ENCODE measurements around the gene WDR18. TPM values are rescaled to one million over a fixed set of nuclear protein-coding genes. Genes with fewer than 3 reads are reported as not detected.

Gene WDR18
- total and polyA plus RNA-seq, 2 of the 8 experiments (the other 6 are each of a cell fraction or from before 2014, with no cell fraction given), result 87.7 to 177 TPM

GRCh38 chr19:1017906-1018305 lies 33.8 kb downstream of the WDR18 start:
- Histone ChIP-seq H3K9me3 (ENCODE audit: insufficient read depth in 2 of 2, low read depth in 1 of 2, low read length in 1 of 2) (no peaks in the 10 kb centered on the region), H3K14ac (ENCODE audit: insufficient read length) (no peak overlapping the region), H3K79me1 (ENCODE audit: low read depth, low read length) (peaks cover 24% of the 10 kb centered on the region), H2BK120ac (replicated peaks; ENCODE audit: low read depth, low read length) (no peak overlapping the region), H3K9ac (replicated peaks in 1 of 4; ENCODE audit: extremely low read depth in 1 of 4, low read depth in 3 of 4, low read length in 3 of 4) (no peak overlapping the region), H4K20me1 (replicated peaks in 1 of 2; ENCODE audit: control insufficient read depth in 1 of 2, insufficient read depth in 2 of 2, low read length in 2 of 2) (peaks cover 38 to 53% of the 10 kb centered on the region in 2 experiments), H2AK5ac (ENCODE audit: low read depth, low read length) (no peak overlapping the region), H3K4ac (replicated peaks; ENCODE audit: insufficient read length, low read depth, low read length) (no peak overlapping the region), H4K5ac (ENCODE audit: insufficient read length, low read depth, low read length) (no peak overlapping the region), H3K4me3 (ENCODE audit: extremely low read depth in 1 of 4, insufficient read depth in 2 of 4, low read depth in 3 of 4, low read length in 4 of 4) (no peak overlapping the region), H3K79me2 (ENCODE audit: control insufficient read depth in 1 of 2, insufficient read depth in 2 of 2, low read length in 2 of 2) (peaks cover 36 to 78% of the 10 kb centered on the region in 2 experiments), H2AFZ (ENCODE audit: low read length) (no peak overlapping the region), H2BK12ac (ENCODE audit: low read depth, low read length) (no peak overlapping the region), H3K4me2 (ENCODE audit: insufficient read depth in 1 of 2, low read depth in 2 of 2, low read length in 2 of 2) (no peak overlapping the region; a peak in 1 of 4 replicates), H3K23ac (ENCODE audit: insufficient read length) (no peak overlapping the region), H3K4me1 (replicated peaks in 1 of 4; ENCODE audit: control insufficient read depth in 3 of 4, insufficient read depth in 4 of 4, low read length in 3 of 4) (peaks cover 0 to 37% (median 25%) of the 10 kb centered on the region in 4 experiments; a peak in 5 of 7 replicates), H2BK20ac (ENCODE audit: low read length) (no peak overlapping the region), H3K27me3 (replicated peaks in 1 of 4; ENCODE audit: control insufficient read depth in 3 of 4, extremely low read depth in 1 of 4, insufficient read depth in 3 of 4, low read length in 3 of 4) (no peaks in the 10 kb centered on the region), H3K36me3 (ENCODE audit: control insufficient read depth in 2 of 4, insufficient read depth in 4 of 4, low read length in 3 of 4) (peaks cover 0 to 14% (median 4%) of the 10 kb centered on the region in 4 experiments; a peak in 4 of 8 replicates), H3K23me2 (ENCODE audit: low read depth, low read length) (peaks cover 9% of the 10 kb centered on the region), H4K91ac (replicated peaks; ENCODE audit: insufficient read length, low read length) (no peak overlapping the region), H3K56ac (replicated peaks; ENCODE audit: insufficient read length, low read depth, low read length) (no peak overlapping the region), H4K8ac (ENCODE audit: extremely low read depth, insufficient read depth, low read length) (peak overlapping the region; percentile 53; the same call in 1 of the 2 replicates), H2BK5ac (ENCODE audit: low read depth, low read length) (0 out of 2 replicates have a peak overlapping the region, but pooled peaks have one; percentile 55), H2BK15ac (ENCODE audit: low read length) (no peak overlapping the region), H3K27ac (ENCODE audit: low read depth, low read length) (no peak overlapping the region), H3K18ac (ENCODE audit: extremely low read depth, low read length) (no peak overlapping the region)
- FAIRE-seq (no peak), DNase-seq (ENCODE audit: low read depth in 1 of 2, low spot score in 2 of 2) (no peak)
- no peak for TF ChIP-seq MAX (IDR thresholded peaks at IDR 0.05)
- 82% methylated on average over 9 of the region's 9 CpGs; no CpG with 5 or more reads in 1 of the 2 experiments for WGBS, 2 experiments (ENCODE audit: extremely low coverage in 1 of 2, insufficient coverage in 1 of 2, insufficient read length in 1 of 2, insufficient replicate concordance in 2 of 2, low coverage in 1 of 2, low lambda C conversion rate in 2 of 2, missing lambda C conversion rate in 1 of 2)
- ChIA-PET CTCF (ENCODE audit: partially characterized antibody) (no interaction called here), POLR2A (ENCODE audit: partially characterized antibody) (interaction anchor here (2.4 to 6.4 kb wide), 3 partner anchors 11 to 204 kb away, joined by 6 to 125 read pairs (median 62); partner anchors contain the start of genes ABCA7 and CNN2)

All from H1 (cell line).